Measurements from ENCODE around the gene RASA1.

GRCh38 chr5:87278590-87279100 is 11.0 kb downstream of the RASA1 start:
- TF ChIP-seq CTCF (IDR thresholded peaks at IDR 0.05; ENCODE audit: low read length) (no peak), EZH2 (IDR thresholded peaks at IDR 0.05; ENCODE audit: borderline replicate concordance, low read length) (no peak)

Measured in OCI-LY1 (cell line).